ENCODE data around the gene TIPRL.

Gene TIPRL

GRCh38 chr1:168136709-168137514 is 41.9 kb upstream of the TIPRL start, which contains the start of gene GPR161:
TSS of gene GPR161 (minus strand) at chr1:168136930. CDS start at chr1:168104850, 32,080 bp downstream.
- no peak for TF ChIP-seq CTCF (IDR thresholded peaks at IDR 0.05; ENCODE audit: low read depth, low read length)
- peak within 1 kb of the TSS; percentile 82 to 84 for H3K4me3 ChIP-seq (replicated peaks in 1 of 2; ENCODE audit: low read depth in 2 of 2, low read length in 2 of 2)
- peak; percentile 38 to 51 for DNase-seq (ENCODE audit: low read depth in 2 of 2)

- DNase-seq (ENCODE audit: low read depth in 2 of 2): no peak
- no peak for TF ChIP-seq CTCF (IDR thresholded peaks at IDR 0.05; ENCODE audit: low read depth, low read length)
- peak overlapping the region; percentile 82 to 84 for H3K4me3 ChIP-seq (replicated peaks in 1 of 2; ENCODE audit: low read depth in 2 of 2, low read length in 2 of 2)
Observed at GRCh38 chr1:168137515-168137821, 41.3 kb upstream of the TIPRL start.

- no peak for TF ChIP-seq CTCF (IDR thresholded peaks at IDR 0.05; ENCODE audit: low read depth, low read length)
- no peak overlapping the region for H3K4me3 ChIP-seq (replicated peaks in 1 of 2; ENCODE audit: low read depth in 2 of 2, low read length in 2 of 2)
- peak in 1 of 2 donors; percentile 24 for DNase-seq (ENCODE audit: low read depth in 2 of 2)
Observed at GRCh38 chr1:168138134-168138533, 40.6 kb upstream of the TIPRL start.

DNA sequence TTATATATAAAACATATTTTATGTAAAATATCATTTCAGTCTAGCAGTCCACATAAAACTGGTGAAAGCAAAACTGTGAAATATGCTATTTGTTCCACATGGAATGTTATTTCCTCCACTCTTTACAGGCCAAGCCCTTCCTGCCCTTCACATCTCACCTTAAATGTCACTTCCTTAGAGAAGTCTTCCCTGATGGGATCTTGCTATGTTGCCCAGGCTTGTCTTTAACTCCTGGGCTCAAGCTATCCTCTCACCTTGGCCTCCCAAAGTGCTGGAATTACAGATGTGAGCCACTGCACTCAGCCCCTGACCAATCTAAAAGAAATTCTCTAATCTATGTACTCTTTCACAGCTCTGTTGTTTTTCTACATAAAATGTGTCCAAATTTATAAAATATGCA is 39.7 kb upstream of the TIPRL start:
- no peak for TF ChIP-seq CTCF (IDR thresholded peaks at IDR 0.05; ENCODE audit: low read depth, low read length)
- H3K4me3 ChIP-seq (replicated peaks in 1 of 2; ENCODE audit: low read depth in 2 of 2, low read length in 2 of 2): no peak overlapping the region
- DNase-seq (ENCODE audit: low read depth in 2 of 2): no peak

DNA sequence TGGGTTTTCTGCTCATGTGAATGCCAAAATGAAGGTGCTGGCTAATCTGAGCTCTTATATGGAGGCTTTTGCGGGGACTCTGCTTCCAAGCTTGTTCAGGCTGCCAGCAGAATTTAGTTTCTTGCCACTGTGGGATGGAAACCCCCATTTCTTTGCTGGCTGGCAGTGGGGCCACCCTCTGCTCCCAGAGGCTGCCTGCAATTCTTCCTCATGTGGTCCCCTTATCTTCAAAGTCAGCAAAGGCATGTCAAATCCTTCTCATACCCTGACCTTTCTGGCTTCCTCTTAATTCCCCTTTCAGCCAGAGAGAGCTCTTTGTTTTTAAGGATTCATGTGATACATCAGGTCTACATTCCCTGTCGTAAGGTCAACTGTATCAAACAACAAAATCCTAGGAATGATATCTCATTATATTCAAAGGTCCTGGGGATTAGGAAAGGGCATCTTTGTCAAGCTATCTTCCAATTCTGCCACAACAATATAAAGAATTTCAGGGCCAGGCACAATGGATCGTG is 36.8 kb upstream of the TIPRL start:
- TF ChIP-seq CTCF (IDR thresholded peaks at IDR 0.05; ENCODE audit: low read depth, low read length): no peak
- no peak overlapping the region for H3K4me3 ChIP-seq (replicated peaks in 1 of 2; ENCODE audit: low read depth in 2 of 2, low read length in 2 of 2)
- no peak for DNase-seq (ENCODE audit: low read depth in 2 of 2)

- H3K4me3 ChIP-seq (replicated peaks in 1 of 2; ENCODE audit: low read depth in 2 of 2, low read length in 2 of 2): no peak overlapping the region
- TF ChIP-seq CTCF (IDR thresholded peaks at IDR 0.05; ENCODE audit: low read depth, low read length): peak; percentile 100
- peak; percentile 88 to 90 for DNase-seq (ENCODE audit: low read depth in 2 of 2)
Observed at GRCh38 chr1:168145184-168146159, 33.3 kb upstream of the TIPRL start.
